ENCODE results near the gene CHPF. TPM values are rescaled to one million over a fixed set of nuclear protein-coding genes. Genes with fewer than 3 reads are reported as not detected.

CHPF gene
- total and polyA plus RNA-seq, 2 donors (not counting 1 experiment from before 2014, with no cell fraction given): 35.8 to 58.8 TPM

GRCh38 chr2:219563271-219563928 is 19.8 kb upstream of the CHPF start:
- no peaks in the 10 kb centered on the region for H3K4me1 ChIP-seq (ENCODE audit: control insufficient read depth, extremely low read depth, insufficient read depth, low read length)
- H3K4me3 ChIP-seq (replicated peaks in 1 of 4; ENCODE audit: control extremely low read depth in 1 of 4, insufficient read depth in 1 of 4, low read depth in 3 of 4, low read length in 4 of 4): no peak overlapping the region
- DNase-seq (ENCODE audit: low read depth in 2 of 2): no peak
- H3K27ac ChIP-seq (ENCODE audit: insufficient read depth, low read length): no peak overlapping the region
- H3K36me3 ChIP-seq (ENCODE audit: control insufficient read depth, insufficient read depth, low read length): no peaks in the 10 kb centered on the region
- no peaks in the 10 kb centered on the region for H4K20me1 ChIP-seq (ENCODE audit: control insufficient read depth, extremely low read depth, insufficient read depth, low read length)
- no peak overlapping the region for H3K9ac ChIP-seq (ENCODE audit: insufficient read depth, low read length)
- H3K79me2 ChIP-seq (ENCODE audit: control insufficient read depth, insufficient read depth, low read length): no peaks in the 10 kb centered on the region
- no peaks in the 10 kb centered on the region for H3K27me3 ChIP-seq (ENCODE audit: control insufficient read depth, insufficient read depth, low read length)
- no peak for TF ChIP-seq CTCF (conservative IDR thresholded peaks at IDR 0.05 in 1 of 2, IDR thresholded peaks at IDR 0.05 in 1 of 2; ENCODE audit: low read depth in 1 of 2, low read length in 2 of 2)
- TF ChIP-seq EZH2 (IDR thresholded peaks at IDR 0.05; ENCODE audit: low read length, missing control alignments): no peak
- H3K4me2 ChIP-seq (ENCODE audit: extremely low read depth, insufficient read depth, low read length): no peak overlapping the region
- H3K9me3 ChIP-seq (ENCODE audit: control insufficient read depth, insufficient read depth, low read depth, low read length): no peaks in the 10 kb centered on the region
- no peak overlapping the region for H2AFZ ChIP-seq (ENCODE audit: low read length)

GRCh38 chr2:219562049-219563020 is 18.7 kb upstream of the CHPF start:
- DNase-seq (ENCODE audit: low read depth in 2 of 2): no peak

More at GRCh38 chr2:219562049-219563020, 18.7 kb upstream of the CHPF start:
- H3K4me1 ChIP-seq (ENCODE audit: control insufficient read depth, extremely low read depth, insufficient read depth, low read length): no peaks in the 10 kb centered on the region
- H3K9ac ChIP-seq (ENCODE audit: insufficient read depth, low read length): no peak overlapping the region
- H4K20me1 ChIP-seq (ENCODE audit: control insufficient read depth, extremely low read depth, insufficient read depth, low read length): no peaks in the 10 kb centered on the region
- H3K4me3 ChIP-seq (replicated peaks in 1 of 4; ENCODE audit: control extremely low read depth in 1 of 4, insufficient read depth in 1 of 4, low read depth in 3 of 4, low read length in 4 of 4): no peak overlapping the region
- H3K4me2 ChIP-seq (ENCODE audit: extremely low read depth, insufficient read depth, low read length): no peak overlapping the region
- TF ChIP-seq EZH2 (IDR thresholded peaks at IDR 0.05; ENCODE audit: low read length, missing control alignments): no peak
- TF ChIP-seq CTCF (conservative IDR thresholded peaks at IDR 0.05 in 1 of 2, IDR thresholded peaks at IDR 0.05 in 1 of 2; ENCODE audit: low read depth in 1 of 2, low read length in 2 of 2): no peak
- no peak overlapping the region for H2AFZ ChIP-seq (ENCODE audit: low read length)
- no peak overlapping the region for H3K27ac ChIP-seq (ENCODE audit: insufficient read depth, low read length)
- no peaks in the 10 kb centered on the region for H3K27me3 ChIP-seq (ENCODE audit: control insufficient read depth, insufficient read depth, low read length)
- no peaks in the 10 kb centered on the region for H3K79me2 ChIP-seq (ENCODE audit: control insufficient read depth, insufficient read depth, low read length)
- H3K36me3 ChIP-seq (ENCODE audit: control insufficient read depth, insufficient read depth, low read length): no peaks in the 10 kb centered on the region
- H3K9me3 ChIP-seq (ENCODE audit: control insufficient read depth, insufficient read depth, low read depth, low read length): no peaks in the 10 kb centered on the region
